ENCODE results near the gene FUBP1.
"Not testable (repeated sequence)": the region's sequence is repeated elsewhere in the genome, so short reads cannot be mapped to it uniquely, and the experiment has no call there.

FUBP1 gene

DNA sequence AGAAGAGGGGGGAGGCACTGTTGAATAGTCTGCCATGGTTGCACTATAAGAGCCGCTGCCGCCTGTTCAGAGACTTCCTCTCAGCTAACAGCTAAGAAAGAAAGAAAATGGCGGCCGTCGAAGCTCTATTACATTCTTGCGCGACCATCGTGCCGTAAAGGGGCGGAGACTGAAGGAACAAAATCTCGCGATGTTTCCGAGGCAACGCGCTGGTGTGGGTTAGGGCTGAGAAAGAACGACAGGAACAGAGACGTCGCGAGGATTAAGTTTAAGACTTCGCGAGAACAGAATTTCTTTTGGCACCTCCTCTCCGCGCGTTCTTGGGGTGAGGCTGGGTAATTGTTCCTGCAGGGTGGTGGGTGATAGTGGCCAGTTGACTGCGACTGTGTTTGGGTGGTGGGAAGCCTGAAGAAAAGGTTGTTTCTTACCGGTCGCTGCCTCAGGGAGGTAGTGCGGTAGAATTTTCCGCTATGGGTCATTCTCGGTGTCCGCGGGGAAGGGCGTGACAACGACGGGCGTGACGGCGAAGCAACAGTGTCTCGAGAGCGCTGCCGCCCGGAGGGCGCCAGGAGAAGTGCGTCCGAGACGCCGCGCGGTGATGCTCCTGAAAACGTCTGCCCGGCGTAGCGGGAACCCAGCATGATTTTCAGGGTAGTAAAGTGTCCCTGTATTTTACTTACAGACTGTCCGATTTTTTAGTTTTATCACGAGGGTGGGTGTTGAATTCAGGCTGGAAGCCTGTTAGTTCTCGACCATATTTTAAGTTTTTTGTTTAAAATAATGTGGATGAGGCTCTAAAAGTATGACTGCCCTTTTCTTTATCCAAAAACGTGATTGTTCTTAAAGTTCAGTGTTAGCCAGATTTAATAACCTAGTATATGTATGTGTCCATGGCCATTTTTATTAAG is at the start of gene FUBP1:
FUBP1 (minus strand) TSS at position 104 of the 908 bp plus-strand sequence; CDS start at position 36, 68 bp downstream.
- DNase-seq, result peak; percentile 97

DNA sequence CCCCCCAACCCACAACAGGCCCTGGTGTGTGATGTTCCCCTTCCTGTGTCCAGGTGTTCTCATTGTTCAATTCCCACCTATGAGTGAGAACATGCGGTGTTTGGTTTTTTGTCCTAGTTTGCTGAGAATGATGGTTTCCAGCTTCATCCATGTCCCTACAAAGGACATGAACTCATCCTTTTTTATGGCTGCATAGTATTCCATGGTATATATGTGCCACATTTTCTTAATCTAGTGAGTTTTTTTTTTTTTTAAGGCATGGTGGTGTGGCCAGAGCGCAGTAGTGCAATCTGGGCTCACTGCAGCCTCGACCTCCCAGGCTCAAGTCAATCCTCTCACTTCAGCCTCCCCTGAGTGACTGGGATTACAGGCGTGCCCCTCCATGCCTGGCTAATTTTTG is 42.3 kb upstream of the FUBP1 start:
- DNase-seq, result not testable (repeated sequence)

GRCh38 chr1:78019024-78019423 is 40.2 kb upstream of the FUBP1 start:
- no peak for DNase-seq

DNA sequence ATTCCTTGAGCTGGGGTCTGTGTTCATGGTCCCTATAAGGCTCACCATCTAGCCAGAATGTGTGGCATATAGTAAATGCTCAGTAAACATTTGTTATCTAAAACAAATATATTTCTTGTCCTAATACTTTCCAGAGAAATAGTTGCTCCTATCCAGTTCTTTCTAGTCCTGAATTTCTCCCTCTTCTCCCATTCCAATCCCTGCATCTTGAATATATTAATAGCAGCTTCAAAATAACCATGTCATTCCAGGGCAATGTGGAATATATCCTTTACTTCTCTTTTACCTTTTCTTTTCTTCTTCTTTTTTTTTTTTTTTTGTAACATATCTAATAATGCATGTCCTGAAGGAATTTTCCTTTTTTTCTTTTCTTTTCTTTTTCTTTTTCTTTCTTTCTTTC is 36.3 kb upstream of the FUBP1 start:
- DNase-seq, result no peak

DNA sequence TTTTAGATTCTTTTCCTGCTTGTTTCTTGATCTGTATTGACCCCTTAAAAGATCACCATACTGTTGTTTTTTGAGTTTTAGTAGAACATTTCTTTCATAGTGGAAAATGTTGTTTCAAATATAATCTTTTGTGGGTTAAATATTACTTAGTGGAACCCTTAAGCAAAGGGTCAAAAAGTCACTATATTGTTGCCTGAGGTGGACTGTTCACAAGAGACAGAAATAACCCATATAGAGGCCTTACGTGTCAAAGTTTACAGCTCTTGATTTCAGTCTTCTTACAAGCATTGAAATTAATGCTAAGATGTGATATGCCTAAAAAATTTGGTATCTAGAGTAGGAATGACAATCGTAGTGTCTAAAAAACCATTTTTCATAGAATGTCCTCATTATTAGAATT is 32.2 kb upstream of the FUBP1 start:
- no peak for DNase-seq

DNA sequence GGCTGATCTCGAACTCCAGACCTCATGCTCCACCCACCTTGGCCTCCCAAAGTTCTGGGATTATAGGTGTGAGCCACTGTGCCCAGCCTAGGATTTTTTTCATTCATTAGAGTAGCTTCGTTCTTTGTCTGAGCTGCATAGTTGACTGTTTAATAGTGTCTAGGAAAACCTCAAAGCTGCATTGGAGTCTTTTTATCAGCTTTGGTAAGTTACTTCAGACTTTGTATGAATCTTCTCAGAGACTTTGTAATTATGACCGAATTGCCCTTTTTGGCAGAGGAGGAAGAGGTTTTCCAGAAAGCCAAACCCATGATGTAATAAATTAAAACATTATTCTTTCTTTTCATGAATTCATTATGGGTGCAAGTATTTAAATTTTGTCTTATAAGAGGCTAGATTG is 31.0 kb upstream of the FUBP1 start:
- no peak for DNase-seq

- no peak for DNase-seq
These were observed 30.4 kb upstream of the FUBP1 start for GRCh38 chr1:78009276-78009675.

GRCh38 chr1:78007677-78008341 is 28.9 kb upstream of the FUBP1 start:
- no peak for DNase-seq

GRCh38 chr1:78006521-78006920 is 27.6 kb upstream of the FUBP1 start:
- no peak for DNase-seq

DNA sequence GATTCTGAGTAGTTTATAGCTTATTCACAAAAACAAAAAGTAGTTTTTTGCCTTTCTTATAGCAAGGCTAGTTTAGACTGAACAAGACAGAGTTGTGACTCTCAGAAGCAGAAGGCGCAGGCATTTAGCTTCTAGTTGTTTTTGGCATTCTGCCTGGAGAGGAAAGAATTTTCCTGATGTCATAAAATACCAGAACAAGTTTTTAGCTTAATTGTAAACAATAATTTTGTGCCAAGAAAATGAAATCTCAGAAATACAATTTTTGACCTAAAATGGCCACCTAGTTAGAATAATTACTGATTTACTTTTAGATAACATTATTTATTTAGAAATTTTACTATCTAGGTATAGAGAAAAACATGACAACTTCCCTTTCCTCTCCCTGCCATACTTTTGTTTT is 26.9 kb upstream of the FUBP1 start:
- DNase-seq, result peak; percentile 36

- DNase-seq, result no peak
These were observed 26.5 kb upstream of the FUBP1 start for GRCh38 chr1:78005448-78005722.

DNA sequence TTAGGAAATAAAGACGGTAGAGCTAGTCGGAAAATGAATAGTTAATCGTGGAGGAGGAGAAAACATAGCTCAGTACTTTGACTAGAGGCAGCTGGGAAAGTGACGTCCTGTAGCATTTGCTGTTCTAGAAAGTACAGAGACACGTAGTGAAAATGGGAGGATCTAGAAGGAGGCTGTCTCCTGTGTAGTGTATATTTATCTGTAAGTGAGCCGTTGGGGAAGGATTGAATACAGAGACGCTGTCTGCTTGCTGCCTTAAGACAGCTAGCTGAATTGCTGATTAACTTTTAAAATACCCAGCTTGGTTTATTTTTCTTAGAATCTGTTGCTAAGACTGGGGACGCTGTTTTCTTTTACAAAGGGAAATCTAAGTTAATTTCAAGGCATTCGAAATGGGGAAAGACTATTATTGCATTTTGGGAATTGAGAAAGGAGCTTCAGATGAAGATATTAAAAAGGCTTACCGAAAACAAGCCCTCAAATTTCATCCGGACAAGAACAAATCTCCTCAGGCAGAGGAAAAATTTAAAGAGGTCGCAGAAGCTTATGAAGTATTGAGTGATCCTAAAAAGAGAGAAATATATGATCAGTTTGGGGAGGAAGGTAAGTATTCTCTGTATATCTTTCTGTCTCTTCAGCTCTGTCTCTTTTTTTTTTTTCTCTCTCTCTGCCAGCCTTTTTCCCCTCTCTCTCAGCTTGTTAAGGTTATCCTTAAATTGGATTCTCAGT is 26.0 kb upstream of the FUBP1 start, which contains the start of gene DNAJB4:
DNAJB4 (plus strand) TSS at position 221 of the 729 bp plus-strand sequence; CDS start at position 393, 172 bp downstream.
- DNase-seq, result peak; percentile 95

- DNase-seq, result peak; percentile 90
These were observed 25.2 kb upstream of the FUBP1 start for GRCh38 chr1:78003882-78004718.

GRCh38 chr1:78003070-78003746 is 24.3 kb upstream of the FUBP1 start:
- DNase-seq, result no peak

GRCh38 chr1:78000536-78000935 is 21.7 kb upstream of the FUBP1 start:
- not testable (repeated sequence) for DNase-seq

GRCh38 chr1:77996734-77997133 is 17.9 kb upstream of the FUBP1 start:
- no peak for DNase-seq

- DNase-seq, result no peak
These were observed 15.3 kb upstream of the FUBP1 start for GRCh38 chr1:77994117-77994705.

GRCh38 chr1:77991638-77992037 is 12.8 kb upstream of the FUBP1 start:
- DNase-seq, result no peak

DNA sequence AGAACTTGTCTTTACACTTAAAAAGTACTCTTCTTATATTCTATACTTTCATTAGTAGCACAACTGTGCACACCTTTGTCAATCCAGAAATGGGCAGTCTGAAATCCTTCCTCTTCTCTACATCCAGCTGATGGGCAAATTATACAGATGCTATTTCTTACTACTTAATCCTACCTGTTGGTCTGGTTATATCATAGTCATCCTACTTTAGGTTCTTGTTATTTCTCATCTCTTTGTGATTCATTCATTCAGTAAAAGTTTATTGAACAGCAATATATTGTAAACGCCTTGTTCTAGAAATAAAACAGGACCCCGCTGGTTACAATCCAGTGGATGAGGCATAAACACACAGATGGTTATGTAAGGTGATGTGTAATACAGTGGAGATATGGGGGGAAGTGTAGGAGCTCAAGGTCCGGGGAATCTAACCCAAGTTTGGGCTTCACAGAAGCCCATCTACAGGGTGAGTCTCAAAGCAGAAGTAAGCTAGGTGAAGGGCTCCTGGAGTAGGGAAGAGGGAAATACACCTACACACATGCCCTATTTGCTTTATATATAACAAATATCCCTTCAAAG is 11.8 kb upstream of the FUBP1 start:
- no peak for DNase-seq

GRCh38 chr1:77989744-77990143 is 10.9 kb upstream of the FUBP1 start:
- DNase-seq, result no peak

- DNase-seq, result no peak
These were observed 9.0 kb upstream of the FUBP1 start for GRCh38 chr1:77987919-77988318.

All from GF-D8 (cell line).